ENCODE data around the gene PRR16.

DNA sequence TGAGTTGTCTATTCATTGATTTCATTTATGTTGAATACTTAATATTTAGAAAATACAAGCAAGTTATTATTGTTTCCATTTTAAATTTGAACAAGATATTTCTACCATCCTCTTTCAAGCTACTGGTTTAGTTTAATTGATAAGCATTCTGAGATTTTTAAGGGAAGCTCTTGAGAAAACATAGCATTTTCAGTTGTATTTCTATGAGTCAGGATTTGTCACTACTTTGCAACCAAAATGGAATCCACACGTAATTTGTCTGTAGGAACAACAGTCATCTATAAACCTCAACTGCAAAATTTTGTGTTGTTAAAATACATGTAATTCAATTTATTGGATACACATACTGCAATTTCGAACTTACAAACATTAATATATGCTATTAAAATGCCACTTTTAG is 74.0 kb downstream of the PRR16 start:
- TF ChIP-seq, protein P1, sequence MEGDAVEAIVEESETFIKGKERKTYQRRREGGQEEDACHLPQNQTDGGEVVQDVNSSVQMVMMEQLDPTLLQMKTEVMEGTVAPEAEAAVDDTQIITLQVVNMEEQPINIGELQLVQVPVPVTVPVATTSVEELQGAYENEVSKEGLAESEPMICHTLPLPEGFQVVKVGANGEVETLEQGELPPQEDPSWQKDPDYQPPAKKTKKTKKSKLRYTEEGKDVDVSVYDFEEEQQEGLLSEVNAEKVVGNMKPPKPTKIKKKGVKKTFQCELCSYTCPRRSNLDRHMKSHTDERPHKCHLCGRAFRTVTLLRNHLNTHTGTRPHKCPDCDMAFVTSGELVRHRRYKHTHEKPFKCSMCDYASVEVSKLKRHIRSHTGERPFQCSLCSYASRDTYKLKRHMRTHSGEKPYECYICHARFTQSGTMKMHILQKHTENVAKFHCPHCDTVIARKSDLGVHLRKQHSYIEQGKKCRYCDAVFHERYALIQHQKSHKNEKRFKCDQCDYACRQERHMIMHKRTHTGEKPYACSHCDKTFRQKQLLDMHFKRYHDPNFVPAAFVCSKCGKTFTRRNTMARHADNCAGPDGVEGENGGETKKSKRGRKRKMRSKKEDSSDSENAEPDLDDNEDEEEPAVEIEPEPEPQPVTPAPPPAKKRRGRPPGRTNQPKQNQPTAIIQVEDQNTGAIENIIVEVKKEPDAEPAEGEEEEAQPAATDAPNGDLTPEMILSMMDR (IDR thresholded peaks at IDR 0.05) = no peak
- TF ChIP-seq POLR2AphosphoS5 (IDR thresholded peaks at IDR 0.05; ENCODE audit: low read depth, low read length) = no peak

Data from Panc1 (cell line).